Measurements from ENCODE around the gene SEMA6D.

GRCh38 chr15:47819158-47819557 lies 101.9 kb downstream of the SEMA6D start:
- TF ChIP-seq CTCF (IDR thresholded peaks at IDR 0.05) (no peak), PBX3 (IDR thresholded peaks at IDR 0.05) (no peak), EP300 (IDR thresholded peaks at IDR 0.05; ENCODE audit: borderline replicate concordance in 1 of 2, low read depth in 1 of 2, low read length in 1 of 2) (no peak), RFX5 (IDR thresholded peaks at IDR 0.05; ENCODE audit: low read length) (no peak), POLR2AphosphoS5 (IDR thresholded peaks at IDR 0.05; ENCODE audit: low read depth, low read length) (no peak), REST (IDR thresholded peaks at IDR 0.05; ENCODE audit: low read depth, low read length) (no peak), MXI1 (IDR thresholded peaks at IDR 0.05; ENCODE audit: low read depth, low read length) (no peak), IRF3 (IDR thresholded peaks at IDR 0.05; ENCODE audit: low read depth, low read length) (no peak), NFIC (IDR thresholded peaks at IDR 0.05; ENCODE audit: borderline replicate concordance) (no peak), GABPA (IDR thresholded peaks at IDR 0.05; ENCODE audit: low read depth) (no peak), SMC3 (IDR thresholded peaks at IDR 0.05; ENCODE audit: low read depth, low read length) (no peak)

Measured in SK-N-SH (cell line).